Muscle layer of duodenum (tissue), 2 donors: ENCODE measurements around the gene PLPP3.

Source experiments
- H3K27ac ChIP-seq: one replicate; pipeline ENCODE4 v1.7.0; 2013; ENCODE audit warnings: mild to moderate bottlenecking, low read length
- H3K27me3 ChIP-seq: one replicate; pipeline ENCODE4 v1.7.0; 2013; ENCODE audit warnings: low read depth, mild to moderate bottlenecking, control low read depth, low read length
- H3K36me3 ChIP-seq, 2 donors: one replicate each; pipeline ENCODE4 v1.7.0; 2013; ENCODE audit warnings: low read length in 2 of 2, control low read depth in 1 of 2, mild to moderate bottlenecking in 1 of 2; ENCODE audit not compliant: insufficient read depth in 2 of 2, control insufficient read depth in 1 of 2
- H3K4me1 ChIP-seq, 2 donors: one replicate each; pipeline ENCODE4 v1.7.0; 2013; ENCODE audit warnings: low read length in 2 of 2, mild to moderate bottlenecking in 2 of 2, control low read depth in 1 of 2, moderate library complexity in 1 of 2; ENCODE audit not compliant: insufficient read depth in 2 of 2, control insufficient read depth in 1 of 2
- H3K4me3 ChIP-seq, 2 donors: one replicate each; pipeline ENCODE4 v1.7.0; 2013; ENCODE audit warnings: low read length in 2 of 2, low read depth in 1 of 2, mild to moderate bottlenecking in 1 of 2
- H3K9me3 ChIP-seq, 2 donors: one replicate each; pipeline ENCODE4 v1.7.0; 2013; ENCODE audit warnings: low read length in 2 of 2, control low read depth in 1 of 2, mild to moderate bottlenecking in 1 of 2; ENCODE audit not compliant: control insufficient read depth in 1 of 2
- donor health status: healthy.

Gene PLPP3

DNA sequence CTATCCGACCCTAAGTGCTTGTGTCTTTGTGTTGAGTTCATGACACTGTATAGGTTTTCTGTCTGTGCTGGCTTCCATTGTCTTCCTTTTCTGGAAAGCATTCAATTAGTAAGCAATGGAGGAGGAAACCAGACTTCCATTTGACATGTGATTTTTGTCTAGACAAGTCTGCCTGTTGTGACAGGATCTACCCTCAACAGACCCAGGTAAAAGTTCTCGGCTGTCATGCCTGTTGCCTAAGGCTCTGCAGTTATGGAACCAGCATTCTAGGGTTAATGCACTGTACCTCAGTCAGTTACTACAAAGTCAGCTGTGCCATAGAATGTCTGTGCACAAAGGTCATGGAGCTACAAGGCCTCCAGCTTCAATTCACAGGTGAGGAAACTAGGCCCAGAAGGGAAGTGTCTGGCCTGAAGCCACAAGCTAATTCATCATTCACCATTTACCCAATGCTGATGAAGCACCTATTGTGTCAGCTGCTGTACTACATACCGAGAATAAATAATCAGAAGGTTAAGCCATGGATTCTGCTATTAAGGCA, 72.3 kb downstream of the PLPP3 start:
- no peak overlapping the region for H3K4me3 ChIP-seq
- H3K27me3 ChIP-seq, result no peaks in the 10 kb centered on the region
- H3K9me3 ChIP-seq, result no peaks in the 10 kb centered on the region
- peaks cover 44 to 45% of the 10 kb centered on the region in 2 donors for H3K36me3 ChIP-seq
- no peak overlapping the region for H3K27ac ChIP-seq
- H3K4me1 ChIP-seq, result peaks cover 11 to 12% of the 10 kb centered on the region in 2 donors

DNA sequence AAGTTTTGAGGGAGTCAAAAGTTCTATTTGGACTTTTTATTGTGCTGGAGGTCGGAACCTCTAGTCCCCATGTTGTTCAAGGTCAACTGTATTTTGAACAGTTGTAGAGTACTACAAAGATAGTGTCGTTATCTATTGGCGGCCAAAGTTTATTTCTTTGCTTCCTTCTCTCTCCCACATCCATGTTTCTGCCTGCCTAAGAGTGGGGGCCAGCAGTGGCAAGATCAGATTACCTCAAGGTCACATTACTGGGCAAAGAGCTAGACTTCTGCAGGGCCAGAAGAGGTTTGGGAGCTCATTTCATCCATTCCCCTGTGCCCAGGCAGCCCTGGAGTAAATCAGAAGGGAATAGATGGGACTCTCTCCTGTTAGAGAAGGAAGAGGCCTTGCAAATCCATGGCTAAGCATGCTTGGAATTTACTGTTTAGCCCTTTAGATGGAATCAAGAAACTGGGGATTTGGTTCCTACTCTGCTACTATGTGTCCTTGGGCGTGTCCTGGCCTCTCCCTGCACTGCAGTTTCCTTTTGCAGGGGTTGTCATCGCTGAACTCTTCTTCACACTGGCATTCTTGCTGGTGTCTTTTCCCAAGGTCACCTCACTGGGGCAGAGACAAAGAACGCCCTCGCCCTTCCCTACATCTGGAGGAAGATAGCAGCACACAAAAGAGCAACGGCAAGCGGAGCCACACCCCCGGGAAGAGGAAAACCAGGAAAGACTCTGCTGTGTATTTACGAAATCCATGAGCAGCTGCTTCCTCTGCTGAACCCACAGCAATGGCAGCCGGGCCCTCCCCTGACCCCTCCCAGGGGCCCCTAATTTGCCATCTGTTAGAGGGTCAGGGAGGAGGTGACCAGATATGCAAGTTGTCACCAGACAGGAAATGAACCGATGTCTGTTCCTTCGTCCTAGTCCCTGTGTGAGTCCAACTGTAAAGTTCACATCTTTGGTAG, 73.3 kb downstream of the PLPP3 start:
- Histone ChIP-seq H3K9me3 (no peaks in the 10 kb centered on the region), H3K36me3 (peaks cover 35 to 36% of the 10 kb centered on the region in 2 donors), H3K27ac (no peak overlapping the region), H3K4me1 (peaks cover 5 to 12% of the 10 kb centered on the region in 2 donors), H3K27me3 (no peaks in the 10 kb centered on the region), H3K4me3 (no peak overlapping the region)

DNA sequence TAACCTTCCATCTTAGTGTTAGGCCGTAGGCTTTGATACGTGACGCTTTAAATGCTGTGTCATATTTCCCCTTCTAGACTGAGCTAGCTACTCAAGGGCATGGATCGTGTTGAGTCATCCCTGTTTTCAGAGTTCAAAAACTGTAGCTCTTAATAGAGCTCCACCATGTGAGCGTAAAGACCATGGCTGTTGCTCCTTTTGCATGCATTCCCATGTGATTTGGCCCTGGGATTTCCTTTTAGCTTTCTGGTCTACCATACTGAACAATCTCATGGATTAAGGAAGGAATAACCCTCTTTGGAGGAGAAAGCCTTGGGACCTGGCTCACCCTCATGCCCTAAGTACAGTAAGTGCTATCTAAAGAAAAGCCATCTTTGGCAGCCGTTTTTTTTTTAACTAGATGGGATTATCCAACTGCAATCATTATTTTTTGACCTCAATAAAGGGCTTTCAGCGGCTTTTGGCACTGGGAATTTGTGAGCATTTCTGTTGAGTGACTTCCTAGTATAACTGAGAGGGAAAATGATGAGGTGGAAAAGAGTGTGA, 76.6 kb downstream of the PLPP3 start:
- H3K27ac ChIP-seq, result no peak overlapping the region
- H3K4me3 ChIP-seq, result no peak overlapping the region
- H3K36me3 ChIP-seq, result peaks cover 20 to 21% of the 10 kb centered on the region in 2 donors
- H3K4me1 ChIP-seq, result peaks cover 0 to 6% of the 10 kb centered on the region in 2 donors
- H3K9me3 ChIP-seq, result no peaks in the 10 kb centered on the region
- no peaks in the 10 kb centered on the region for H3K27me3 ChIP-seq

DNA sequence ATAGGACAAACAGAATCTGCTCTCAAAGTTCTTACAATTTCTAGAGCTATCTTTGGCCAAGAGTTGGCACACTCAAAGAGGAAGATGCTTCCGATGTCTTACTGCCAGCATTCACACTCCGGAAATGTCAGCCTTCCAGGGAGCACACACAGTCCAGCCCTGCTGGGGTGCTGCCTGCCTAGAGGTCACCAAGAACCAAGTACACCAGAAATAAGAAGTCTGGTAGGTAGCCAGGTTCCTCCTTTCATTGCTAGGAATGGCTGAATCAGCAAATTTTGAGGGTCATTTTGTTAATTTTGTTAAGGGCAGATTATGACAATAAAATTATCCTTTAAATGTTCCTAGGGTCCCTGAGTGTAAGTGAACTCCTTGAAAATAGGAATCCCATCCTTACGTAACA, 77.5 kb downstream of the PLPP3 start:
- Histone ChIP-seq H3K27ac (no peak overlapping the region), H3K36me3 (peaks cover 16 to 18% of the 10 kb centered on the region in 2 donors), H3K4me1 (peaks cover 0 to 6% of the 10 kb centered on the region in 2 donors)

DNA sequence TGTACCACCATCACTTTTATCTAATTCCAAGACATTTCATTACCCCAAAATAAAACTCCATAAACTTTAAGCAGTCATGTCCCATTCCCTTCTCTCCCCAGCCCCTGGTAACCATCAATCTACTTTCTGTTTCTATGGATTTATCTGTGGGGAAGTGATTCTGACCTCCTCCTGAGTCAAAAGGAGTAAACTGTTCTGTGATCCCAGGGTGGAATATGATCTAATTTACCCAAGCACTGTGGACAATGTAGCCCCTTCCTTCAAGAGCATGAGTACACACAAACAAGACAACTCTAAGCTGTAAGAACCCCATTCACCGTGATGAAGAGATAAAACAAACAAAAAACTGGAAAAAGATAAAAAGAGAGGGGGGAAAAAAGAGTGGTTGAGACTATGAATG, 77.9 kb downstream of the PLPP3 start:
- Histone ChIP-seq H3K4me3 (no peak overlapping the region), H3K9me3 (no peaks in the 10 kb centered on the region), H3K36me3 (peaks cover 13% of the 10 kb centered on the region in 2 donors), H3K27me3 (no peaks in the 10 kb centered on the region), H3K4me1 (peaks cover 0 to 6% of the 10 kb centered on the region in 2 donors), H3K27ac (no peak overlapping the region)

More for the DNA sequence above, 77.5 kb downstream of the PLPP3 start:
- Histone ChIP-seq H3K4me3 (no peak overlapping the region), H3K27me3 (no peaks in the 10 kb centered on the region), H3K9me3 (no peaks in the 10 kb centered on the region)

DNA sequence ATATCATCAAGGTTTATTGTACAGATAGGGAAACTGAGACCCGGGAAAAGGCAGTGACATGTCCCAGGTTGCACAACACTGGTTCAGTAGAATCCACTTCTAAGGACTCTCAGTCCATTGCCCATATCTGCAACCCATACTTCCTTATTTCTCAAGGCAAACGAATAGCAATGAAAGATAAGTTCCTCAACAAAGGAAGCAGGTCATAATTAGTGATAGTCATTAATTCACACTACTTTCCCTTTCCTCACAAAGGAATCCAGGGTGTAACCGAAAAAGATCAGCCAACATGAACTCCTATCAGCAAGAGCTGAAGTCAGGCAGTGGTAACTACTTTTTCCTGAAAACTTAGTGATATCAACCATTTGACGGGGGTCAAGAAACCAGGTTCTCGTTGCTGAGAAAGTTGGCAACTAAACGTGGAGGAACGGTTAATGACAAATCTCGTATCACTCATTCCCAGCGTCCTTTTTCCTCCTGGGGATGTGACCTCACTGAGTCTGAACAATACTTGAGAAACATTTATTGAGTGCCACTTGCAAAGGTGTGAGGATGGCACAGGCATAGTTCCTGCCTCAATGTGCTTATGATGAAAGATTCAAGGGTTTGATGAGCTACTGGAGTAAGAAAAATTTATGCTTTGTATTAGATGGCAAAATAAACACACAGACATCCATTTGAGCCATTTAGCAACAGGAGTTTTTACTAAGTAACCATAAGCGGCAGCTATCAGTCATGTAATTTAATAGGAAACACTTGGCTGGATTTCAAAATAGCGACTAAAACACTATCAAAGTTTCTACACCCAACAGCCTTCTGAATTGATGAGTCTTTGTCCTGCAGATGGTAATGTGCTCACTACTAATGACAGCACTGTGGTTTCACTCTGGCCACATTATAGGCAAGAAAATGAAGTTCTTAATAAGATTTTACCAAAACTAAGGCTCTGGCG, 82.3 kb downstream of the PLPP3 start:
- Histone ChIP-seq H3K4me3 (no peak overlapping the region), H3K27ac (no peak overlapping the region), H3K9me3 (no peaks in the 10 kb centered on the region), H3K36me3 (peaks cover 20 to 22% of the 10 kb centered on the region in 2 donors), H3K4me1 (no peaks in the 10 kb centered on the region), H3K27me3 (no peaks in the 10 kb centered on the region)

DNA sequence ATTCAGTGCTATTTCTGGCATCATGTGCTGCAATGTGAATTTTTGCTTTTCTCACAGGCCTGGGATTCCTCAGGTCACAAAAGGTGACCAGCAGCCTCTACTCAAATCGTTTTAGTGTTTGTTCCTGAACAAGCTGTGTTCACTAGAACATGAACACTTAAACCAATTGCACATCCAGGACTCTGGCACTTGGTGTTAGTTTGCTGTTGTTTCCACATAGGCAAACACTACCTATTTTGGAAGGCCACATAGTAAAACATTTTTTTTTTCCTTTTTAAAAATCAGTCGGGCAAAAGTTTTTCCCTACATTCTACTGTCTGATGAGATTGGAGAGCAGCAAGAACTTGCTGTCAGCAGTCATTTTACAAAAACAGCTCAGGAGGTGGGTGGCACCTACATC, 83.2 kb downstream of the PLPP3 start:
- H3K27ac ChIP-seq, result no peak overlapping the region
- peaks cover 20 to 22% of the 10 kb centered on the region in 2 donors for H3K36me3 ChIP-seq
- no peak overlapping the region for H3K4me3 ChIP-seq
- no peaks in the 10 kb centered on the region for H3K9me3 ChIP-seq
- H3K27me3 ChIP-seq, result no peaks in the 10 kb centered on the region
- peaks cover 0 to 5% of the 10 kb centered on the region in 2 donors for H3K4me1 ChIP-seq

DNA sequence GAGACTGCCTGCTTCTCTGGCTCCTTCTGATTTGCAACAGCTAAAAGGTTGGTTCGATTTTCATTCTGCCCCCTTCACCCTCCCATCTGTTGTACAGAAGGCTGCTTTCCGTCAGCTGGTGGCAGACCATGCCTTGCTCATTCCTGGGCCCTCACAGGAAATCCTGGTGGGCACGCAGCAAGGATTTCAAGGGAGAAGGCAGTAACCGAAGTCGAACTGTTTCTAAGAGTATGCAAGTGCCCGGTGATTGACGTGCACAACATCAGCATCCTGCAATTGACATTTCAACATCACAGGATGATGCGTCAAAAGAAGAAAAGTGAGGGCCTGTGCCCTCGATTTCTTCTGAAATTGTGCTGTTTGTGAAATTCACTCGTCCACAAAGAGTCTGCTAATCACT, 83.8 kb downstream of the PLPP3 start:
- Histone ChIP-seq H3K4me3 (no peak overlapping the region), H3K27me3 (no peaks in the 10 kb centered on the region), H3K4me1 (peaks cover 0 to 5% of the 10 kb centered on the region in 2 donors), H3K9me3 (no peaks in the 10 kb centered on the region), H3K27ac (no peak overlapping the region), H3K36me3 (peaks cover 20 to 22% of the 10 kb centered on the region in 2 donors)

DNA sequence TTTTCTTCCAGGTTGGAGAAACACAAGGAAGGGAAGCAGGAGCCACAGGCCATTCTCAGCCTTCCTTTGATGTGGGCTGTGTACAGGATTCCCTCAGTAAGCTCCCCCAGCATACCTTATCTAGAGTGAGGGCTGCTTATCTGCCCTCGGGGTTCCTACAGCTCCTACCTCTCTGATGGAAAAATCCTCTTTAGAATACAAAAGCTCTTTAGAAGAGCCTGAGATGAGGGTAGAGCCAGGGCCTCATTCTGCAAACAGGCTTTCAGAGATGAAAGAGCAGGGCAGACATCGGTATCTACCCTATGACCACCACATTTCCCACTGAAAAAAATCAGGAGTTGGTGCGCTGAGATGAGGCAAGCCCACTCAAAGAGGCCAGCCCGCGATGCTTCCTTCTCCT, 85.1 kb downstream of the PLPP3 start:
- Histone ChIP-seq H3K4me3 (no peak overlapping the region), H3K4me1 (peaks cover 0 to 5% of the 10 kb centered on the region in 2 donors), H3K9me3 (no peaks in the 10 kb centered on the region), H3K27me3 (no peaks in the 10 kb centered on the region), H3K36me3 (peaks cover 20 to 21% of the 10 kb centered on the region in 2 donors), H3K27ac (no peak overlapping the region)

DNA sequence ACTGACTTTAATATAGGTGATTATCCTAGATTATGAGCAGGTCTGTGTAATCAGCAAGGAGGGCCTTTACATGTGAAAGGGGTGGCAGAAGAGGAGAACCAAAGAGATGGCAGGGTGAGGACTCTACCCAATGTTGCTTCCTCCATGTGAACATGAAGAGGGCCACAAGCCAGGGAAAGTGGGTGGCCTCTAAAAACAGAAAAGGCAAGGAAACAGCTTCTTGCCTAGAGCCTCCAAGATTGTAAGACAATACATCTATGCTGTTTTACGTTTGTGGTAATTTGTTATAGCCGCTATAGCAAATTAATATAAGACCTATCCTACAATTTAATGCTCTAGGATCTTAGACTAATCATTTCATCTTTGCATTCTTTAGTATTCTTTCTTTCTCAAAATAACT, 85.5 kb downstream of the PLPP3 start:
- no peak overlapping the region for H3K4me3 ChIP-seq
- H3K9me3 ChIP-seq, result no peaks in the 10 kb centered on the region
- peaks cover 19 to 20% of the 10 kb centered on the region in 2 donors for H3K36me3 ChIP-seq
- H3K4me1 ChIP-seq, result peaks cover 0 to 5% of the 10 kb centered on the region in 2 donors
- H3K27me3 ChIP-seq, result no peaks in the 10 kb centered on the region
- H3K27ac ChIP-seq, result no peak overlapping the region
